Activated T-helper 1 cell treated with Interleukin-2 at 50 U/mL for 16 hours (primary cell): ENCODE measurements around the gene STX1B.

ENCODE experiments used
- DNase-seq: peaks from one replicate; pipeline ENCODE4 v3.0.0-alpha.2; 2020; ENCODE audit warnings: low read depth

The STX1B gene

DNA sequence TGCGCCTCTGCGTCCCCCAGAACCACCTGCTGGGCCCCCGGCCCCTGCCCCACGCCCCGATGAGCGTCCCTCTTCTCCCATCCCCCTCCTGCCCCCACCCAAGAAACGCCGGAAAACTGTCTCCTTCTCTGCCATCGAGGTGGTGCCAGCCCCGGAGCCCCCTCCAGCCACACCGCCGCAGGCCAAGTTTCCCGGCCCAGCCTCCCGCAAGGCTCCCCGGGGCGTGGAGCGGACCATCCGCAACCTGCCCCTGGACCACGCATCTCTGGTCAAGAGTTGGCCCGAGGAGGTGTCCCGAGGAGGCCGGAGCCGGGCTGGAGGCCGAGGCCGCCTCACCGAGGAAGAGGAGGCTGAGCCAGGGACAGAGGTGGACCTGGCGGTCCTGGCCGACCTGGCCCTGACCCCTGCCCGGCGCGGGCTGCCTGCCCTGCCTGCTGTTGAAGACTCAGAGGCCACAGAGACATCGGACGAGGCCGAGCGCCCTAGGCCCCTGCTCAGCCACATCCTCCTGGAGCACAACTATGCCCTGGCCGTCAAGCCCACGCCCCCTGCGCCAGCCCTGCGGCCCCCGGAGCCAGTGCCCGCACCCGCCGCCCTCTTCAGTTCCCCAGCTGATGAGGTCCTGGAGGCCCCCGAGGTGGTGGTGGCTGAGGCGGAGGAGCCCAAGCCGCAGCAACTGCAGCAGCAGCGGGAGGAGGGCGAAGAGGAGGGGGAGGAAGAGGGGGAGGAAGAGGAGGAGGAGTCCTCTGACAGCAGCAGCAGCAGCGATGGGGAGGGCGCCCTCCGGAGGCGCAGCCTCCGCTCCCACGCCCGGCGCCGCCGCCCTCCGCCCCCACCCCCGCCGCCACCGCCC, 31.0 kb downstream of the STX1B start:
- no peak for DNase-seq

DNA sequence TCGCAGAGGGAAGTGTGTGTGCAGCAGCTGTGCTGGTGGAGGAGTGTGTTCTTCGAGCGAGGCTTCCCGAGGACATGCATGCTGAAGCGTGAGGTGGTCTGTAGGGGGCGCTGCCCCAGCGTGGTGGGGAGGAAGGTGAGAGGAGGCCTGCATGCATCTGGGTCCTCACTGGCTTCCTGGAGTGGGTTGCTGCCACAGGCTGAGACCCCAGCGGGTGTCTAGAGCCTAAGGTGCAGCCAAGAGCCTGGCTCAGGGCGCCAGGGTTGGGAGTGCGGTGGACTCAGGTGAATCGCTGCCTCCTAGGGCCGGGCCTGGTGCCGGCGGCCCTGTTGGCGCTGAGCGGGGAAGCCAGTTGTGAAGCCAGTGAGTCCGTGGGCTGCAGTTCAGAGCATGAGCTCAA, 32.9 kb downstream of the STX1B start:
- DNase-seq = no peak

DNA sequence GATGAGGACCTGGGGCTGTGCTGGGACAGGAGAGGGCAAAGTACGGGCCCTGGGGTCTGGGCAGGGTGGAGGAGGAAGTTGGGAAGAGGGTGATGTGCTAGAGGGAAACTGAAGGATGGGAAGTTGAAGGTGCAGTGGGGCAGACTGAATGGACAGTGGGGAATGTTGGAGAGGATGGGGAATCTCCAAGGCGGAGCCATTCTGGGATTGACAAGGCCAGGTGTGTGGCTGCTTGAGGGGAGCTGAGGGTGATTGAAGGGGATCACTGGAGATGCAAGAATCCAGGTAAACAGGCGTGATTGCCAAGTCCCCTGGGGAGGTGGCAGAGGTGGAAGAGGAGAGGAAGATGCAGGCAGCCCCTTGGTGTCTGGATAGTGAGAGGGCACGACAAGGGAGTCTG, 34.0 kb downstream of the STX1B start:
- DNase-seq = no peak

DNA sequence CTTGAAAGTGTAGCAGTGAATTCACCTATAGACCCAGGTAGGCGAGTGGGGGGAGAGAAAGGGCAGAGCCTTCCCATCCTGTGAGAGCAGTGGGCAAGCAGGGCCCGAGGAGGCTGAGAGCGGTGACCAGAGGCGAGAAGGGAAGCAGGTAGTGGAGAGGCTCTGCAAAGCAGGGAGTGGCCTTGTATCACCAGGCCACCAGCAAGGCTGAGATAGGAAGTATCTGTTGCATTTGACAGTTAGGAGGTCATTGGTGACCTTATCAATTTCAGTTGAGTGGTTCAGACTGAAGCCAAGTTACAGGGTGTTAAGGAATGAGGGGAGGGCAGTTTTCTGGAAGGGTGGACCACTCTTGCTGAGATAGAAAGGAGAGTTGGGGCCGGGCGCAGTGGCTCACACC, 36.1 kb downstream of the STX1B start:
- DNase-seq = no peak

DNA sequence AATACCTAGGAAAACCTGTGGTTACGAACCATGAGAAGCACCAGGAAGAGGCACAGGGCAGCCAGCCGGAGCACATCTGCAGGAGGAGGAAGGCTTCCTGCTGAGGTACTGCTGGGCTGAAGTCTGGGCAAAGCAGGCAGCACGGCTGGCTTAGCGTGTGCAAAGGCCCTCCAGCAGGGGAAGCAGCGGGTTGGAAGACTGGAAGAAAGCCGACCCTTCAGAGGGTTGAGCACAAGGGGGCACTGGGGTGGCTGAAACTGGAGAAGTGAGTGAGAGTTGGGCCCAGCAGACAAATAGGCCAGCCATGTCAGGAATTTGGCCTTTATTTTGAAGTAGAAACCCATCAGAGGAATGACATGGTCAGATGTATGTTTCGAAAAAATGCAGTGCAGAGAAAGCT, 37.6 kb downstream of the STX1B start:
- no peak for DNase-seq

DNA sequence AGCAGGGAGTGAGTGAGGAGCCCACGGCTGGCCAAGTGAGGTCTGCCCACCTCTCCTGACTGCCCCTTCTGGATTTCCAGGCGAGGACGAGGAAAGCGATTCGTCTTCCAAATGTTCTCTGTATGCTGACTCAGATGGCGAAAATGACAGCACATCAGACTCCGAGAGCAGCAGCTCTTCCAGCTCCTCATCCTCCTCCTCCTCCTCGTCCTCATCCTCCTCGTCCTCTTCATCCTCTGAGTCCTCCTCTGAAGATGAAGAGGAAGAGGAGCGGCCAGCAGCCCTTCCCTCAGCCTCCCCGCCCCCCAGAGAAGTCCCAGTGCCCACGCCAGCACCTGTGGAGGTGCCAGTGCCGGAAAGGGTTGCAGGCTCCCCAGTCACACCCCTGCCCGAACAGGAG, 39.1 kb downstream of the STX1B start:
- DNase-seq = no peak

DNA sequence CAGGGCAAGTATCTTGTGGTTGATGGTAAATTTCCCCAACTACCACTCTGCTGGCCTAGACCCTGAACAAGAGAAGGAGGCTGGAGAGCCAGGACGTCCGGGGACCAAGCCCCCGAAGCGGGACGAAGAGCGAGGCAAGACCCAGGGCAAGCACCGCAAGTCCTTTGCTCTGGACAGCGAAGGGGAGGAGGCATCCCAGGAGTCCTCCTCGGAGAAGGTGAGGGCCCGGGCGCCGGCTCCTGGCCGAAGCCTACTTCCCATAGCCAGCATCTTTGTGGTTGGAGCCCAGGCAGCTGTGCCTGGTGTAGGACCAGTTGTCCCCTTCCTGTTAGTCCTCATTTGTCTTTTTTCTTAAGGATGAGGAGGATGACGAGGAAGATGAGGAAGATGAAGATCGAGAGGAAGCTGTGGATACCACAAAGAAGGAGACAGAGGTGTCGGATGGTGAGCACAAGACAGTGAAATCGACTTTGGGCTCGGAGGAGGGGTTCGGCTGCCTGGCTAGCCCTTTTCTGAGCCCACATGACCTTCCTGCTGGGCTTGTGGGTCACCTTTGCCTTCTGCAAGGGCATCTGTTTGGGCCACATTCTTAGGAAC, 41.1 kb downstream of the STX1B start:
- DNase-seq = no peak

DNA sequence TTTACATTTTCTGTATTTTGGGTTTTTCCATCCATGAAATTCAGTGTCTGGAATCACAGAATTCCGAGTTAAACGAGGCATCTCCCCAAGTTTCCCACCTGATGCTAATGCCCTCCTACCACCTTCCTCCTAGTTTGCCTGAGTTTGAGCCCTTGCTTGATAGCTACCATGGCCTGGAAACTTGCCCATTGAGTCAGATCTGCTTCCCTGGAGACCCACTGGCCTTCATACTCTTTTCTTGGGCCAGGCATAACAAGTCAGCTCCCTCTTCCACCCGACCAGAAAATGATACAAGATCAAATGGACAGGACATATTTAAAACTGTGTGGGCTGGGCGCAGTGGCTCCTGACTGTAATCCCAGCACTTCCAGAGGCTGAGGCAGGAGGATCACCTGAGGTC, 42.6 kb downstream of the STX1B start:
- no peak for DNase-seq

DNA sequence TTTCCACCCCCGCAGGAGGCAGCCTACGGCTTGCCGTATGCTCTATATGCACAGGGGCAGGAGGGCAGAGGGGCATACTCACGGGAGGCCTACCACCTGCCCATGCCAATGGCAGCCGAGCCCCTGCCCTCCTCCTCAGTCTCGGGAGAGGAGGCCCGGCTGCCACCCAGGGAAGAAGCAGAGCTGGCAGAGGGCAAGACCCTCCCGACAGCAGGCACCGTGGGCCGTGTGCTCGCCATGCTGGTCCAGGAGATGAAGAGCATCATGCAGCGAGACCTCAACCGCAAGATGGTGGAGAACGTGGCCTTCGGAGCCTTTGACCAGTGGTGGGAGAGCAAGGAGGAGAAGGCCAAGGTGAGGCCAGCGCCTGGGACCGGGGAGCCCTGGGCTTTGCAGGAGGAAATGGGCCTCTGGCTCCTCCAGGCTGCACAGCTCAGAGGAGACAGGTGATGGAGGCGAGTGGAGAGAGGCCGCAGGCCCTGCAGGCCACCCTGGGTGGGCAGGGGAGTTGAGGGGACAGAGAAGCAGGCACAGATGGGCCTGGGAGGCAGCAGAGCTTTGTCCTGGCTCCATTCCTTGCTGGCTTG, 44.3 kb downstream of the STX1B start:
- no peak for DNase-seq

DNA sequence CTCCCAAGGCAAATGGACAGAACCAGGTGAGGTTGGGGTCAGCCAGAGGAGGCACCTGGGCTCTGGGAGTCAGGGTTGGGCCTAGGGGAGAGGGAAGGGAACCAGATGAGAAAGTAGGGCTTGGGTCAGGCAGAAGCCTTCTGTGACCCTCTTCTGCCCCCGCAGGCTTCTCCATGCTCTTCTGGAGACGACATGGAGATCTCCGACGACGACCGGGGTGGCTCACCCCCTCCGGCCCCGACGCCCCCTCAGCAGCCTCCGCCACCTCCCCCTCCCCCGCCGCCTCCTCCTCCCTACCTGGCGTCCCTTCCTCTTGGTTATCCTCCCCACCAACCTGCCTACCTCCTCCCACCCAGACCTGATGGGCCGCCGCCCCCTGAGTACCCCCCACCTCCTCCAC, 45.0 kb downstream of the STX1B start:
- DNase-seq = no peak

DNA sequence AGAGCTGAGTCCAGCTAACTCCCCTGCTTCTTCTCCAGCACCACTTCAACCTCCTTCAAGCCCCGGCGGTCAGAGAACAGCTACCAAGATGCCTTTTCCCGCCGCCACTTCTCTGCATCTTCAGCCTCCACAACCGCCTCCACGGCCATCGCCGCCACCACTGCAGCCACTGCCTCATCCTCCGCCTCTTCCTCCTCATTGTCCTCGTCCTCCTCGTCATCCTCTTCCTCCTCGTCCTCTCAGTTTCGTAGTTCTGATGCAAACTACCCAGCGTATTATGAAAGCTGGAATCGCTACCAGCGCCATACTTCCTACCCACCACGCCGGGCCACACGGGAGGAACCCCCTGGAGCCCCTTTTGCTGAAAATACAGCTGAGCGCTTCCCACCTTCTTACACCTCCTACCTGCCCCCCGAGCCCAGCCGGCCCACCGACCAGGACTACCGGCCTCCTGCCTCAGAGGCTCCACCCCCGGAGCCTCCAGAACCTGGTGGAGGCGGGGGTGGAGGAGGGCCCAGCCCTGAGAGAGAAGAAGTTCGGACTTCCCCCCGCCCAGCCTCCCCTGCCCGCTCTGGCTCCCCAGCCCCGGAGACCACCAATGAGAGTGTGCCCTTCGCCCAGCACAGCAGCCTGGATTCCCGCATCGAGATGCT, 45.7 kb downstream of the STX1B start:
- DNase-seq = no peak

DNA sequence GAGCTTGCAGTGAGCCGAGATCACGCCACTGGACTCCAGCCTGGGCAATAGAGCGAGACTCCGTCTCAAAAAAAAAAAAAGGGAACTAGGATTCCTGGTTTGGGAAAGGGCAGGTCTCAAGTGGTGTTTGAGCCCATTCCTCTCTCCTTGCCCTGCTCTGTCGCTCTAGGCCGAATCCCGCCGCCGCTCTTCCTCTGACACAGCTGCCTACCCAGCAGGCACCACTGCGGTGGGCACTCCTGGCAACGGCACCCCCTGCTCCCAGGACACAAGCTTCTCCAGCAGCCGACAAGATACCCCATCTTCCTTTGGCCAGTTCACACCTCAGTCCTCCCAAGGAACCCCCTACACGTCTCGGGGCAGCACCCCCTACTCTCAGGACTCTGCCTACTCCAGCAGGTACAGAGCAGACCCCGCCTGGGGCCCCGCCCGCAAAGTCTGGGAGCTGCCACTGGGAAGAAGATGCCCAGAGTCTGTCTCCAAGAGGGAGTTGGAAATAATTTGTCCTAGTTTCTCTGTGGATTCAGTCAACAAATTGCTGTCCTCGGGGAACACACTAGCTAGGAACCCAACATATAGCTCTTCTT, 46.4 kb downstream of the STX1B start:
- DNase-seq = no peak

DNA sequence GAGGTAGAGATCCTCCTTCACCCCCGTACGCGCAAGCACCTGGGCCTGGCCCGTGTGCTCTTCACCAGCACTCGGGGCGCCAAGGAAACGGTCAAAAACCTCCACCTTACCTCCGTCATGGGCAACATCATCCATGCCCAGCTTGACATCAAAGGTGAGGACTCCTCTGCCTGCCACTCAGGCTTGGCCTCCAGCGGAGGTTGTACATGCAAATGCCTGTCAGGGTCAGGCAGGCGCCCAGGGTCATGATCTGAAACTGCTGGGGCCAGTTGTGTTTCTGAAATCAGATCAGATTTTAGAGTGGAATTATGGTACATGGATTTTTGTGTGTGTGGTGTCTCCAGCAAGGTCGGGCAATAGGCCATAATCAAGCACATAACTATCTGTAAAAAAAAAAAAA, 49.1 kb downstream of the STX1B start:
- no peak for DNase-seq

DNA sequence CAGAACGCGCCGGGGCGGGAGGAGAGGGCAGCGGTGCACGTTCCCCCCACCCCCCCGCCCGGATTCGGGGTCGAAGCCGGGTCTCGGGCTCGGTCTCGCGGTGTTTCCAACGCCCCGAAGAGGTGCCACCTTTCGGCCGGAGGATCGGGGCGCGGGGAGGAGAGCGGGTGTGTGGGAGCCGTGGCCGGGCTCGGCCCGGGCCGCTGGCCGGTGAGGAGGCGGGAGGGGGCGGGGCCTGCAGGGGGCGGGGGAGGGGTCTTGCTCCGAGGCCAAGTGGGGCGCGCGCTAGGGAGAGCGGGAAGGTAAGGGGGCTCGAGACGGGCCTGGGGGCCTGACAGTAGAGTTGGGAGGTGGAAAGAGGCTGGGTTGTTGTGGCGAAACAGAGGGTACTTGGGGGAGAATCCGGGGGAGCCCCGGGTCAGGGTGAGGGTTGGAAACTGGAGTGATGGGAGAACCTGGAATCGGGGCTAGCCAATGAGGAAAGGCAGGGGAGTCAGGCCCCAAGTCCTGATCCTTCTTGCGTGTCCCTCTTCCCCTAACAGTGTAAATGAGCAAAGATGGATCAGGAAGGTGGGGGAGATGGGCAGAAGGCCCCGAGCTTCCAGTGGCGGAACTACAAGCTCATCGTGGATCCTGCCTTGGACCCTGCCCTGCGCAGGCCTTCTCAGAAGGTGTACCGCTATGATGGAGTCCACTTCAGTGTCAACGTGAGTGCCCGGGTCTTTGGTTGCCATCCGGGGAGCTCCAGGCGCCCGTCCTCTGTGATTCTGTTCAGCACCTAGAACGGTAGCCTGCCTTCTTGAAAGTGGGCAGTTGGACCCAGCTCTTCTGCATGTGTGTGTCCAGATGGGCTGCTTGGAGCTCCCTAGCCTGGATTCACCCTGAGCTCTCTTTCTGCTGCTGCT, 52.0 kb downstream of the STX1B start:
- no peak for DNase-seq

DNA sequence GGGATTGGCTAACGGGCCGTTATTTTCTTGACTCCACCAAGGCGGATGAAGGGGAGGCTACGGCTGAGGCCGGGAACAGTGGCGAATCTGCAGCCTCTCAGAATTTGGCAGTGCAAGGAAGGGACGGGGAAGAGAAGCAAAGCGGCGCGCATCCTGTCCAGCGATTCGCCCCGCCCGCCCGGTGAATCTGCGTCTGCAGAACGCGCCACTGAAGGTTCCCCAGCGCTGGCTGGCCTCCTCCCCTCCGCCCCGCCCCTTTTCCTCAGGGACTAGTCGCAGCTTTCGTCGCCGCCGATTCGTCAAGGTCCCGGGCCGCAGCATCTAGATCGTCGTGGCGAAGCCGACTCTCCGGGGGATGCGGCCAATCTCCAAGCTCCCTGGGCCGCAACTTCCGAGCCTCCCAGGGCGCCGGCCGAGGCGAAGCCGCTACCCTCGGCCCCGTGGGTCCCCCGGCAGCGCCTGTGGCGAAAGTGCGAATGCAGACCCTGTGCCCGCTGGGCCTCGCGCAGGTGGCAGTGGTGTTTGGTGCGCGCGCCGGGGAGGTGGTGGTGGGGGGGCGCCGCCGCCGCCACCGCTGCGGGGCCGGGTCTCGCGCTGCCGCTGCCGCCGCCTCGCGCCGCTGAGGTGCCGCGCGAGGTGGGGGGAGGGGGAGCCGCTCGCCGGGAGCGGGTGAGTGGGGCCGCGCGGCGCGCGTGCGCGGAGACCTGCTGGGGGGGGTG, 52.8 kb downstream of the STX1B start, which contains the start of gene SETD1A:
Gene SETD1A (plus strand): TSS at position 299 of the 719 bp plus-strand sequence. CDS start 978 bp downstream, outside the sequence.
- DNase-seq = peak; percentile 95

DNA sequence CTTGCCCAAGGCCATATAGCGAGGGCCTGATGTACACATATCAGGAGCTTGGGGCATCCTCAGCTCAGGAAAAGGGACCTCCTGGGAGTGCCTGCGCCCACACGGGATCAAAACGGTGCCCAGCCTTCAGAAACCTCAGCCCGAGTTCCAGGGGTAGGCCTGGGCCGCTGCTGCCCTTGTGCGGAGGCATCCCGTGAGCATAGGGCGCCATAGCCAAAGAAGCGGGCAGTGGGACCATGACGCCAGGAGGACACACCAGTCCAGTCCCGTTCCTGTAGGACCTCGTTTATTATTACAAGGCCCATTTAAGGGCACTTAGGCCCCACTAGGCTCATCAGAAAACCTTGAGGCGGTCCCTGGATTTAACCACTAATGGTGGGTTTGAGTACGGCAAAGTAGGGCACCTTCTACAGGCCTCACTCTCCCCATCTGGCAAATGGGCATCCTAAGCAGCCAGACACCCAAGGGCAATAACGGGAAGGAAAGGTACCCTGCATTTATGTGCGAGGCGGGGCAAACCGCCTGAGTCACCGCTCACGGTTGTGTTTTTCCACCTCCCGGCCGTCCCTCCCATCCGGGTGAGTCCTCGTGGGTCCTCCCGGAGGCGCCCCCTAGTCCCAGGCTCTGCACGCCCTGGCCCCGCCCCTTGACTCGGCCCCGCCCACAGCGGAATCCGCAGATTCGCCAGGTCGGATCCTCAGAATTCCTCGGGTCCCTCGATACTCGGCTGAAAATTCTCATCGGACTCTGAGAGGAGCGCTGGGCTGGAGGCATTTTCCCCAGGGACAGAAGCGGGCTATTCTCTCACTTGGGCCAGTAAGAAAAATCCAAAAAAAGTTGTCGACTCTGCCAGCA, 53.6 kb downstream of the STX1B start:
- peak; percentile 76 for DNase-seq

DNA sequence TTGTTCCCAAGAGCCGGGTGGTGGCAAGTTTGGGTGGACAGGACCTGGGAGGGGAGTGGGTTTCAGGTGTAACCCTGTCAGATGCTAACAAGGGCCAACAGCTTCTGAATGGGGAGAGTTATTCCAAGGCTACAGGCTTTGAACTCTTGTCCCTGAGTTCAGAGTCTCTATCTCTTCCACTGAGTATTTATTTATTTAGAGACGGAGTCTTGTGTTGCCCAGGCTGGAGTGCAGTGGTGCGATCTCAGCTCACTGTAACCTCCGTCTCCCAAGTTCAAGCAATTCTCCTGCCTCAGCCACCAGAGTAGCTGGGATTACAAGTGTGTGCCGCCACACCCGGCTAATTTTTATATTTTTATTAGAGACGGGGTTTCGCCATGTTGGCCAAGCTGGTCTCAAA, 55.4 kb downstream of the STX1B start:
- DNase-seq = no peak

DNA sequence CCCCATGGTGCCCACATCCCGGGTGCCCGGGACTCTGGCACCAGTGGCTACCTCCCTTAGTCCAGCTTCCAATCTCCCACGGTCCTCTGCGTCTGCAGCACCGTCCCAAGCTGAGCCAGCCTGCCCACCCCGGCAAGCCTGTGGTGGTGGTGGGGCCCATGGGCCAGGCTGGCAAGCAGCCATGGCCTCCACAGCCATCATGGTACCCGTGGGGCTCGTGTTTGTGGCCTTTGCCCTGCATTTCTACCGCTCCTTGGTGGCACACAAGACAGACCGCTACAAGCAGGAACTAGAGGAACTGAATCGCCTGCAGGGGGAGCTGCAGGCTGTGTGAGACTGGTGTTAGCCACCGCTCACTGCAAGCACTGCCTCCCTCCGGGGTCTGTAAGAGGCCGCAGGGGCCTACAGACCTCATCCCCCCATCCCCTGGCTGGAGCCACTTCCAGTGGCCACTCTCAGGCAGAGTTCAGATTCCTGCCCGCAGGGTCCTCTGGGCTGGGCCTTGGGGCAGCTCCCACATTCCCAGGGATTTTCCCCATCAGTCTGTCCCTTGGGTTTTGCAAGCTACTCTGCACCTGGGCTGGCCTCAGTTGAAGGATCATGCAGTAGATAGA, 56.8 kb downstream of the STX1B start:
- DNase-seq = peak; percentile 43

DNA sequence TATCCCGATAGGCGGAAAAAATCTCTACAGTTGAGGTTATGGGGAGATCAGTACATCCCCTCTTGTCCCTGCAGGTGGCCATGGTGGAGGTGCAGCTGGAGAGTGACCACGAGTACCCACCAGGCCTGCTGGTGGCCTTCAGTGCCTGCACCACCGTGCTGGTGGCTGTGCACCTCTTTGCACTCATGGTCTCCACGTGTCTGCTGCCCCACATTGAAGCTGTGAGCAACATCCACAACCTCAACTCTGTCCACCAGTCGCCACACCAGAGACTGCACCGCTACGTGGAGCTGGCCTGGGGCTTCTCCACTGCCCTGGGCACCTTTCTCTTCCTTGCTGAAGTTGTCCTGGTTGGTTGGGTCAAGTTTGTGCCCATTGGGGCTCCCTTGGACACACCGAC, 57.3 kb downstream of the STX1B start:
- DNase-seq = no peak
